CD14-positive monocyte (primary cell): ENCODE results near the gene RNU6-9. TPM values are rescaled to one million over a fixed set of nuclear protein-coding genes. Genes with fewer than 3 reads are reported as not detected.
"Not testable (repeated sequence)": the region's sequence is repeated elsewhere in the genome, so short reads cannot be mapped to it uniquely, and the experiment has no call there.

Experiments used
- DNase-seq, 3 donors: peaks; one replicate each; pipeline ENCODE4 v3.0.0-alpha.2; 2011 to 2022
- H2AFZ ChIP-seq: 2 replicates; pipeline ENCODE4 v1.6.0; 2012; ENCODE audit warnings: mild to moderate bottlenecking, low read depth, low read length, inconsistent platforms; ENCODE audit not compliant: insufficient read depth, poor library complexity, severe bottlenecking
- H3K27ac ChIP-seq, 2 donors: 1 replicate in 1 of 2; 2 replicates in 1 of 2; pipeline ENCODE4 v1.5.1; 2012 to 2013; ENCODE audit warnings: low read length in 2 of 2, control low read depth in 1 of 2, inconsistent platforms in 1 of 2, low read depth in 1 of 2, mild to moderate bottlenecking in 1 of 2
- H3K27me3 ChIP-seq, 2 donors: one replicate each; pipeline versions ENCODE4 v1.6.0 to v1.6.1; 2011 to 2013; ENCODE audit warnings: low read length in 2 of 2; ENCODE audit not compliant: control insufficient read depth in 2 of 2, insufficient read depth in 2 of 2
- H3K36me3 ChIP-seq, 2 donors: replicated peaks in 1 of 2; 1 replicate in 1 of 2; 2 replicates in 1 of 2; pipeline versions ENCODE4 v1.5.1 to v1.6.1; 2012 to 2013; ENCODE audit warnings: low read length in 2 of 2, control low read depth in 1 of 2, inconsistent platforms in 1 of 2, mild to moderate bottlenecking in 1 of 2; ENCODE audit not compliant: insufficient read depth in 2 of 2, control insufficient read depth in 1 of 2
- H3K4me1 ChIP-seq, 2 donors: 1 replicate in 1 of 2; 2 replicates in 1 of 2; pipeline versions ENCODE4 v1.5.1 to v1.6.1; 2012 to 2013; ENCODE audit warnings: low read length in 2 of 2, control low read depth in 1 of 2, inconsistent platforms in 1 of 2, mild to moderate bottlenecking in 1 of 2, moderate library complexity in 1 of 2; ENCODE audit not compliant: insufficient read depth in 2 of 2, control insufficient read depth in 1 of 2
- H3K4me2 ChIP-seq: replicated peaks from 2 replicates; pipeline ENCODE3; 2012; ENCODE audit warnings: low read length, moderate library complexity, mild to moderate bottlenecking; ENCODE audit not compliant: poor library complexity, severe bottlenecking; ENCODE audit errors: extremely low read depth
- H3K4me3 ChIP-seq, 3 experiments: fragments of 200-600 bp in 1 of 3; sonication (generic) in 1 of 3; replicated peaks in 1 of 3; 1 replicate in 2 of 3; 2 replicates in 1 of 3; pipeline ENCODE4 v1.5.1; 2011 to 2013; ENCODE audit warnings: low read length in 3 of 3, mild to moderate bottlenecking in 3 of 3, control low read depth in 2 of 3, low read depth in 2 of 3, inconsistent platforms in 1 of 3, moderate library complexity in 1 of 3
- H3K79me2 ChIP-seq: 2 replicates; pipeline ENCODE4 v1.6.0; 2012; ENCODE audit warnings: mild to moderate bottlenecking, control low read depth, inconsistent platforms, low read length, moderate library complexity; ENCODE audit not compliant: insufficient read depth
- H3K9ac ChIP-seq: 2 replicates; pipeline ENCODE4 v1.6.0; 2017; ENCODE audit warnings: low read length, mild to moderate bottlenecking; ENCODE audit not compliant: insufficient read depth, poor library complexity, severe bottlenecking
- H3K9me3 ChIP-seq, 2 donors: replicated peaks in 1 of 2; 1 replicate in 1 of 2; 2 replicates in 1 of 2; pipeline versions ENCODE4 v1.5.1 to v1.6.1; 2012 to 2013; ENCODE audit warnings: low read length in 2 of 2, control low read depth in 1 of 2; ENCODE audit not compliant: control insufficient read depth in 1 of 2, insufficient read depth in 1 of 2
- H4K20me1 ChIP-seq: 2 replicates; pipeline ENCODE4 v1.6.0; 2012; ENCODE audit warnings: mild to moderate bottlenecking, low read length, control low read depth, moderate library complexity; ENCODE audit not compliant: insufficient read depth
- H3K27ac Mint-ChIP-seq, 7 donors: one replicate each; pipeline ENCODE4 v1.8.0; 2020; ENCODE audit warnings: mild to moderate bottlenecking in 7 of 7, mixed read lengths in 7 of 7, moderate library complexity in 6 of 7, inconsistent platforms in 2 of 7
- H3K27me3 Mint-ChIP-seq, 3 donors: one replicate each; pipeline ENCODE4 v1.8.0; 2021 to 2022; ENCODE audit warnings: low read depth in 3 of 3, mild to moderate bottlenecking in 3 of 3, mixed read lengths in 3 of 3, moderate library complexity in 3 of 3, inconsistent platforms in 1 of 3
- H3K36me3 Mint-ChIP-seq, 2 donors: one replicate each; pipeline ENCODE4 v1.8.0; 2020; ENCODE audit warnings: mixed read lengths in 2 of 2, inconsistent platforms in 1 of 2, mild to moderate bottlenecking in 1 of 2
- H3K4me1 Mint-ChIP-seq: one replicate; pipeline ENCODE4 v1.8.0; 2020; ENCODE audit warnings: mild to moderate bottlenecking, mixed read lengths
- H3K4me3 Mint-ChIP-seq, 2 donors: one replicate each; pipeline ENCODE4 v1.8.0; 2020; ENCODE audit warnings: mild to moderate bottlenecking in 2 of 2, mixed read lengths in 2 of 2, moderate library complexity in 1 of 2
- H3K9me3 Mint-ChIP-seq, 7 donors: one replicate each; pipeline ENCODE4 v1.8.0; 2020 to 2022; ENCODE audit warnings: mixed read lengths in 7 of 7, mild to moderate bottlenecking in 6 of 7, moderate library complexity in 6 of 7, inconsistent platforms in 2 of 7
- CTCF ChIP-seq: fragments of 200-600 bp; IDR thresholded peaks from one replicate; pipeline ENCODE4 v1.8.0; 2022; ENCODE audit warnings: antibody characterized with exemption, mild to moderate bottlenecking
- WGBS: methylation state at CpG from one replicate; pipeline ENCODE4 v1.1.5; 2013; ENCODE audit warnings: missing lambda C conversion rate; ENCODE audit not compliant: insufficient coverage; 5-methylcytosine and 5-hydroxymethylcytosine counted together
- intact Hi-C, 2 donors: fragments of 100-400 bp; cut with micrococcal nuclease; formaldehyde crosslinking; loops; one replicate each; pipeline versions ENCODE4 v1.15.0 to v1.15.1; 2023
- polyA plus RNA-seq, 3 donors: library from polyadenylated mRNA; depleted of rRNA in 1 of 3; unstranded in 2 of 3; stranded (reverse) in 1 of 3; fragments of 300-500 nt in 2 of 3; fragments of >200 nt in 1 of 3; fragmentation: Illumina TruSeq in 2 of 3; gene quantifications; 1 replicate in 2 of 3; 2 replicates in 1 of 3; pipeline ENCODE4 v1.2.3, GENCODE V29; 2012 to 2021

RNU6-9 gene
- polyA plus RNA-seq, 3 donors: not detected

- Histone ChIP-seq H3K4me3 (peak overlapping the region in 1 of 3 experiments; percentile 21), H3K9me3 (no peaks in the 10 kb centered on the region), H3K9ac (no peak overlapping the region), H3K4me2 (peak overlapping the region; percentile 42), H4K20me1 (no peaks in the 10 kb centered on the region), H3K79me2 (peaks cover 23% of the 10 kb centered on the region), H3K36me3 (no peaks in the 10 kb centered on the region), H3K4me1 (peaks cover 46 to 65% of the 10 kb centered on the region in 2 donors), H2AFZ (no peak overlapping the region), H3K27me3 (peaks cover 0 to 31% of the 10 kb centered on the region in 2 donors), H3K27ac (no peak overlapping the region)
- no peak for DNase-seq
- Mint-ChIP-seq H3K27me3 (peaks cover 32 to 57% (median 43%) of the 10 kb centered on the region in 3 donors), H3K36me3 (peaks cover 0 to 2% of the 10 kb centered on the region in 2 donors), H3K27ac (no peak overlapping the region), H3K9me3 (peaks cover 0 to 3% (median 1%) of the 10 kb centered on the region in 7 donors), H3K4me1 (peaks cover 60% of the 10 kb centered on the region), H3K4me3 (peak overlapping the region in 1 of 2 donors; percentile 7)
- no peak for TF ChIP-seq CTCF
- intact Hi-C loops: no loop called here
- 16% methylated on average over 9 of the region's 12 CpGs for WGBS
Observed at GRCh38 chr19:848386-848921, 44.8 kb upstream of the RNU6-9 start.

GRCh38 chr19:849195-849594, 44.1 kb upstream of the RNU6-9 start:
- peaks cover 58% of the 10 kb centered on the region for H3K4me1 Mint-ChIP-seq
- intact Hi-C loops, H4K20me1 ChIP-seq, H3K36me3 ChIP-seq, H3K9ac ChIP-seq, H3K4me3 ChIP-seq, H2AFZ ChIP-seq, H3K36me3 Mint-ChIP-seq, DNase-seq, H3K27ac Mint-ChIP-seq, H3K4me3 Mint-ChIP-seq, H3K9me3 ChIP-seq, H3K9me3 Mint-ChIP-seq, H3K27ac ChIP-seq, H3K4me2 ChIP-seq: not testable (repeated sequence)
- Histone ChIP-seq H3K79me2 (peaks cover 23% of the 10 kb centered on the region), H3K4me1 (peaks cover 40 to 59% of the 10 kb centered on the region in 2 donors), H3K27me3 (peaks cover 0 to 27% of the 10 kb centered on the region in 2 donors)
- peaks cover 32 to 54% (median 40%) of the 10 kb centered on the region in 3 donors for H3K27me3 Mint-ChIP-seq
- 58% methylated on average over 6 of the region's 8 CpGs for WGBS
